WTC11 (cell line): ENCODE measurements around the gene C20orf204. TPM values are rescaled to one million over a fixed set of nuclear protein-coding genes. Genes with fewer than 3 reads are reported as not detected.

Source experiments
- ATAC-seq: fragments of 200-7000 bp; cut with Tn5 transposase; 2 replicates; pipeline ENCODE4 v1.10.0; 2021; ENCODE audit warnings: mild to moderate bottlenecking, moderate library complexity
- CTCF ChIA-PET: fragments of 300-600 bp; sonication (Branson Sonifier 250); formaldehyde crosslinking; loops from one replicate; lab custom pipeline; 2021; ENCODE audit warnings: antibody characterized with exemption; lab: Charles Lee
- POLR2A ChIA-PET: fragments of 350-600 bp; sonication (Branson Sonifier 250); formaldehyde crosslinking; loops from one replicate; lab custom pipeline; 2021; ENCODE audit warnings: antibody characterized with exemption; lab: Charles Lee
- DNase-seq: peaks from one replicate; pipeline ENCODE4 v3.0.0; 2021; ENCODE audit warnings: low spot score
- H3K27ac Mint-ChIP-seq: 2 replicates; pipeline ENCODE4 v1.8.0; 2021; ENCODE audit warnings: mixed read lengths
- H3K27me3 Mint-ChIP-seq: 2 replicates; pipeline ENCODE4 v1.8.0; 2021; ENCODE audit warnings: low read depth, mild to moderate bottlenecking, moderate library complexity, mixed read lengths
- H3K36me3 Mint-ChIP-seq: 2 replicates; pipeline ENCODE4 v1.8.0; 2021; ENCODE audit warnings: mixed read lengths
- H3K4me1 Mint-ChIP-seq: 2 replicates; pipeline ENCODE4 v1.8.0; 2022; ENCODE audit warnings: mixed read lengths
- H3K4me3 Mint-ChIP-seq: 2 replicates; pipeline ENCODE4 v1.8.0; 2021; ENCODE audit warnings: mild to moderate bottlenecking, moderate library complexity, mixed read lengths
- H3K9me3 Mint-ChIP-seq: 2 replicates; pipeline ENCODE4 v1.8.0; 2021; ENCODE audit warnings: mixed read lengths
- ARID4B ChIP-seq: sonication (generic); formaldehyde crosslinking; IDR thresholded peaks from 2 replicates; pipeline ENCODE4 v1.8.0; 2023; ENCODE audit warnings: missing genetic modification reagents, mild to moderate bottlenecking, borderline replicate concordance
- ATF1 ChIP-seq: sonication (generic); formaldehyde crosslinking; IDR thresholded peaks from 2 replicates; pipeline ENCODE4 v1.8.1; 2023; ENCODE audit warnings: mild to moderate bottlenecking, moderate library complexity, missing genetic modification reagents
- CREB1 ChIP-seq: sonication (generic); formaldehyde crosslinking; IDR thresholded peaks from 2 replicates; pipeline ENCODE4 v1.8.0; 2023; ENCODE audit warnings: mild to moderate bottlenecking, missing genetic modification reagents
- E2F1 ChIP-seq: sonication (generic); formaldehyde crosslinking; IDR thresholded peaks from 2 replicates; pipeline ENCODE4 v1.8.0; 2022; ENCODE audit warnings: mild to moderate bottlenecking, missing genetic modification reagents
- ETV6 ChIP-seq: sonication (generic); formaldehyde crosslinking; IDR thresholded peaks from 2 replicates; pipeline ENCODE4 v1.8.1; 2022; ENCODE audit warnings: mild to moderate bottlenecking, missing genetic modification reagents
- FOXJ3 ChIP-seq: sonication (generic); formaldehyde crosslinking; IDR thresholded peaks from 2 replicates; pipeline ENCODE4 v1.9.0; 2021; ENCODE audit warnings: missing genetic modification reagents, mild to moderate bottlenecking, borderline replicate concordance
- GTF2I ChIP-seq: fragments of 250-450 bp; sonication (Bioruptor Pico); conservative IDR thresholded peaks from 2 replicates; pipeline ENCODE4 v1.4.0; 2021; ENCODE audit warnings: mild to moderate bottlenecking
- MAX ChIP-seq: sonication (generic); formaldehyde crosslinking; IDR thresholded peaks from 2 replicates; pipeline ENCODE4 v1.8.0; 2022; ENCODE audit warnings: mild to moderate bottlenecking, missing genetic modification reagents
- MYBL2 ChIP-seq: sonication (generic); formaldehyde crosslinking; IDR thresholded peaks from 2 replicates; pipeline ENCODE4 v1.8.1; 2023; ENCODE audit warnings: mild to moderate bottlenecking, moderate library complexity, missing genetic modification reagents
- NFE2L1 ChIP-seq: sonication (generic); formaldehyde crosslinking; IDR thresholded peaks from 2 replicates; pipeline ENCODE4 v1.8.1; 2023; ENCODE audit warnings: missing genetic modification reagents
- NR3C1 ChIP-seq: sonication (generic); formaldehyde crosslinking; conservative IDR thresholded peaks from 2 replicates; pipeline ENCODE4 v1.8.1; 2023; ENCODE audit warnings: low read depth, mild to moderate bottlenecking, missing genetic modification reagents
- OVOL2 ChIP-seq: fragments of 250-450 bp; sonication (Bioruptor Pico); IDR thresholded peaks from 2 replicates; pipeline ENCODE4 v1.9.0; 2021; ENCODE audit warnings: mild to moderate bottlenecking, borderline replicate concordance
- PRRX2 ChIP-seq: fragments of 250-450 bp; sonication (Bioruptor Pico); IDR thresholded peaks from 2 replicates; pipeline ENCODE4 v1.8.0; 2021; ENCODE audit warnings: mild to moderate bottlenecking
- SOX15 ChIP-seq: fragments of 250-450 bp; sonication (Bioruptor Pico); IDR thresholded peaks from 2 replicates; pipeline ENCODE4 v1.9.0; 2021; ENCODE audit warnings: mild to moderate bottlenecking
- ZBTB43 ChIP-seq: sonication (generic); formaldehyde crosslinking; IDR thresholded peaks from 2 replicates; pipeline ENCODE4 v1.8.1; 2023; ENCODE audit warnings: mild to moderate bottlenecking, missing genetic modification reagents
- ZNF232 ChIP-seq: sonication (generic); formaldehyde crosslinking; IDR thresholded peaks from 2 replicates; pipeline ENCODE4 v1.8.0; 2022; ENCODE audit warnings: mild to moderate bottlenecking, missing genetic modification reagents
- ZNF416 ChIP-seq: fragments of 250-450 bp; sonication (Bioruptor Pico); IDR thresholded peaks from 2 replicates; pipeline ENCODE4 v1.9.0; 2021; ENCODE audit warnings: mild to moderate bottlenecking, inconsistent platforms
- ZNF532 ChIP-seq: fragments of 250-450 bp; sonication (Bioruptor Pico); IDR thresholded peaks from 2 replicates; pipeline ENCODE4 v1.9.0; 2021; ENCODE audit warnings: mild to moderate bottlenecking, borderline replicate concordance
- total RNA-seq: library from RNA; stranded (reverse); gene quantifications from 3 replicates; pipeline ENCODE4 v1.2.3, GENCODE V29; 2021
- TF ChIP-seq, protein P1 (sequence below): sonication (generic); formaldehyde crosslinking; IDR thresholded peaks from 2 replicates; pipeline ENCODE4 v1.8.1; 2023; ENCODE audit warnings: mild to moderate bottlenecking, missing genetic modification reagents, borderline replicate concordance

C20orf204 gene
- total RNA-seq, 1 experiment from 2014 or later = 2.1 TPM

DNA sequence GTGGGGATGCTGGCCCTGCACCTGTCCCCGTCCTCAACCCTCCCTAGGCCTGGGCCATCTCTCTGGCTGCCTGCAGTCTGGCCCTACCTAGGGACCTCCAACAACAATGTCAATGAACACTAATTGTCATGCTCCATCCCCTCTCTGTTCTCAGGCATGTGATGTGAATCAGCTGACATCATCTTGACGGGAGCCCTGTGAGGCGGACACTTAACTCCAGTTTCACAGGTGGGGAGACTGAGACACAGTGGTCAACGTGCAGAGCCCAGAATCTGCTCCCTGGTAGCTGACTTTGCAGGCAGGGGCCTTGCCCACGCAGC, 26.3 kb downstream of the C20orf204 start (continued):
- TF ChIP-seq ZNF532 (CRISPR knock-in tag) (no peak), NFE2L1 (CRISPR knock-in tag) (no peak), SOX15 (no peak), ZBTB43 (CRISPR knock-in tag) (no peak), ZNF416 (CRISPR knock-in tag) (no peak), MYBL2 (no peak), GTF2I (CRISPR knock-in tag) (no peak), NR3C1 (no peak), PRRX2 (CRISPR knock-in tag) (no peak)

DNA sequence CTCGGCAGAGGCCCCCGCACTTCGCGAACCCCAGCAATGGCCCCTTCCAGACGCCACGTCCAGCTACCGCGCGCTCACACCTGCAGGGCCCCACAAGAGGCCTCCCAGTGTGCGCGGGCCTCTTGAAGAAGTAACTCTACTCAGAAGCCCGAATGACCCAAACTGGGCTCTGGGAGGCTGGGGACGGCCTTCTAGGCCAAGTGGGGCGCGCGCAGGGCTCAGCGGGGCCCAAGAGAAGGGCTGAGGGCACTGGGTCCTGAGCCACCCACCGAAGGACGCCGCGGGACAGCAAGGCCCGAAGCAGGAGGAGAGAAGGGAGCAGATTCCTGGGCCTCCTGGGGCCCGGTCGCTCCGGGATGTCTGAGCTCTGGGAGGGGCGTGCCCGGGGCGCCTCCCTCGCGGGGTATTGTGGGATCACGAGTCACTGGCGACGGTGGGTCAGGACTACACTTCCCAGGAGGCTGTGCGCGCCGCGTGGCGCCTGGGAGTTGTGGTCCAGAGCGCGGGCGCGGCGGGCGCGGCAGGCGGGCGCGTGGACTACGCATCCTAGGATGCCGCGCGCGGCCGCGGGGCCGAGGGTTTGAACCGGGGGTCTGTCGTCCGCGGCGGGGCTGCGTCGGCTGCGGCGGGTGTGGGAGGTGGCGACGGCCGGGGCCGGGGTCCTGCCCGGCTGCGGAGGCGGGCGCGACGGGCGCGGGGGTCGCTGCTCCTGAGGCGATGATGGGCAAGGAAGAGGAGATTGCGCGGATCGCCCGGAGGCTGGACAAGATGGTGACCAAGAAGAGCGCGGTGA, 26.8 kb downstream of the C20orf204 start, which contains the start of gene TCEA2:
TSS of gene TCEA2 (plus strand) at position 603 of the 793 bp plus-strand sequence. CDS start at position 718, 115 bp downstream.
- peak; percentile 95 for DNase-seq
- ChIA-PET POLR2A (no interaction called here), CTCF (interaction anchor here (0.6 to 3.0 kb wide), 12 partner anchors 9 to 525 kb away, joined by 3 to 18 read pairs (median 5); partner anchors contain the start of genes OPRL1, PRPF6, PTK6 and RGS19)
- peaks cover 31% of the 10 kb centered on the region for H3K4me1 Mint-ChIP-seq
- peaks cover 7% of the 10 kb centered on the region for H3K27me3 Mint-ChIP-seq
- H3K4me3 Mint-ChIP-seq = peak within 1 kb of the TSS; percentile 82
- H3K9me3 Mint-ChIP-seq = no peaks in the 10 kb centered on the region
- no peak within 1 kb of the TSS; the same call in 1 of the 2 replicates for H3K27ac Mint-ChIP-seq
- H3K36me3 Mint-ChIP-seq = no peaks in the 10 kb centered on the region
- peak; percentile 84 for ATAC-seq
- no peak for TF ChIP-seq FOXJ3 (CRISPR knock-in tag)
- TF ChIP-seq ATF1 (CRISPR knock-in tag) = no peak
- TF ChIP-seq MAX (CRISPR knock-in tag) = peak; percentile 31; the same call in 1 of the 2 replicates
- no peak for TF ChIP-seq ETV6 (CRISPR knock-in tag)
- TF ChIP-seq ZNF232 (CRISPR knock-in tag) = no peak; the same call in 1 of the 2 replicates
- no peak for TF ChIP-seq OVOL2
- no peak; the same call in 1 of the 2 replicates for TF ChIP-seq ARID4B (CRISPR knock-in tag)
- no peak for TF ChIP-seq E2F1 (CRISPR knock-in tag)
- TF ChIP-seq CREB1 (CRISPR knock-in tag) = no peak
- no peak for TF ChIP-seq ZBTB43 (CRISPR knock-in tag)
- TF ChIP-seq NFE2L1 (CRISPR knock-in tag) = no peak
- TF ChIP-seq, protein P1, sequence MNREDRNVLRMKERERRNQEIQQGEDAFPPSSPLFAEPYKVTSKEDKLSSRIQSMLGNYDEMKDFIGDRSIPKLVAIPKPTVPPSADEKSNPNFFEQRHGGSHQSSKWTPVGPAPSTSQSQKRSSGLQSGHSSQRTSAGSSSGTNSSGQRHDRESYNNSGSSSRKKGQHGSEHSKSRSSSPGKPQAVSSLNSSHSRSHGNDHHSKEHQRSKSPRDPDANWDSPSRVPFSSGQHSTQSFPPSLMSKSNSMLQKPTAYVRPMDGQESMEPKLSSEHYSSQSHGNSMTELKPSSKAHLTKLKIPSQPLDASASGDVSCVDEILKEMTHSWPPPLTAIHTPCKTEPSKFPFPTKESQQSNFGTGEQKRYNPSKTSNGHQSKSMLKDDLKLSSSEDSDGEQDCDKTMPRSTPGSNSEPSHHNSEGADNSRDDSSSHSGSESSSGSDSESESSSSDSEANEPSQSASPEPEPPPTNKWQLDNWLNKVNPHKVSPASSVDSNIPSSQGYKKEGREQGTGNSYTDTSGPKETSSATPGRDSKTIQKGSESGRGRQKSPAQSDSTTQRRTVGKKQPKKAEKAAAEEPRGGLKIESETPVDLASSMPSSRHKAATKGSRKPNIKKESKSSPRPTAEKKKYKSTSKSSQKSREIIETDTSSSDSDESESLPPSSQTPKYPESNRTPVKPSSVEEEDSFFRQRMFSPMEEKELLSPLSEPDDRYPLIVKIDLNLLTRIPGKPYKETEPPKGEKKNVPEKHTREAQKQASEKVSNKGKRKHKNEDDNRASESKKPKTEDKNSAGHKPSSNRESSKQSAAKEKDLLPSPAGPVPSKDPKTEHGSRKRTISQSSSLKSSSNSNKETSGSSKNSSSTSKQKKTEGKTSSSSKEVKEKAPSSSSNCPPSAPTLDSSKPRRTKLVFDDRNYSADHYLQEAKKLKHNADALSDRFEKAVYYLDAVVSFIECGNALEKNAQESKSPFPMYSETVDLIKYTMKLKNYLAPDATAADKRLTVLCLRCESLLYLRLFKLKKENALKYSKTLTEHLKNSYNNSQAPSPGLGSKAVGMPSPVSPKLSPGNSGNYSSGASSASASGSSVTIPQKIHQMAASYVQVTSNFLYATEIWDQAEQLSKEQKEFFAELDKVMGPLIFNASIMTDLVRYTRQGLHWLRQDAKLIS = no peak
